Measurements from ENCODE around the gene CCDC51.

CCDC51 gene

GRCh38 chr3:48435774-48436476 is 4.0 kb downstream of the CCDC51 start:
- no peak overlapping the region for H3K27ac ChIP-seq (ENCODE audit: low read depth, low read length)
- H3K4me1 ChIP-seq (ENCODE audit: control insufficient read depth in 5 of 5, insufficient read depth in 5 of 5, low read length in 5 of 5), result peaks cover 9 to 38% (median 33%) of the 10 kb centered on the region in 5 donors
- no peak overlapping the region for H3K9ac ChIP-seq (ENCODE audit: low read length in 5 of 5)
- peaks cover 0 to 27% (median 16%) of the 10 kb centered on the region in 5 donors for H3K36me3 ChIP-seq (ENCODE audit: control insufficient read depth in 5 of 5, insufficient read depth in 5 of 5, low read length in 5 of 5)
- H3K4me3 ChIP-seq (ENCODE audit: low read depth in 1 of 5, low read length in 5 of 5), result no peak overlapping the region
- H3K9me3 ChIP-seq (ENCODE audit: control insufficient read depth in 5 of 5, low read length in 5 of 5), result no peaks in the 10 kb centered on the region
- no peaks in the 10 kb centered on the region for H3K27me3 ChIP-seq (ENCODE audit: control insufficient read depth in 5 of 5, insufficient read depth in 4 of 5, low read length in 5 of 5)

DNA sequence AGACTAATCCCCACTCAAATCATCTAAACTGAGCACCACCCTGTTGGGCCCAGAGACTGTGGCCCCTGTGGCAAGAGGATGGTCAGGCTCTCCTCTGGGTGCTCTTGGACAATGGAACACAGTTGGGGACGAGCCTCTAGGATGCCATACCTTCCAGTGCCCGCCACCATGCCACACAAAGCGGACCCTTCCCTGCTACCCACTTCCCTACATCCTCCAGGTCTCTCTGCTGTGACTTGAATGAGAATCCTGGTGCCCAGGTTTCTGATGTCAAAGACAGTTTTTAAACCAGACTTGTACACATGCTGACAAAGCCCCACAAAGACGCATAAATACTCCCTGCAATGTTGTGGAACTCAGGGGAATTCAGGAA is 4.7 kb downstream of the CCDC51 start:
- Histone ChIP-seq H3K4me3 (ENCODE audit: low read depth in 1 of 5, low read length in 5 of 5) (no peak overlapping the region), H3K4me1 (ENCODE audit: control insufficient read depth in 5 of 5, insufficient read depth in 5 of 5, low read length in 5 of 5) (peaks cover 9 to 34% (median 30%) of the 10 kb centered on the region in 5 donors), H3K9me3 (ENCODE audit: control insufficient read depth in 5 of 5, low read length in 5 of 5) (no peaks in the 10 kb centered on the region), H3K9ac (ENCODE audit: low read length in 5 of 5) (no peak overlapping the region), H3K27me3 (ENCODE audit: control insufficient read depth in 5 of 5, insufficient read depth in 4 of 5, low read length in 5 of 5) (no peaks in the 10 kb centered on the region), H3K36me3 (ENCODE audit: control insufficient read depth in 5 of 5, insufficient read depth in 5 of 5, low read length in 5 of 5) (peaks cover 0 to 27% (median 16%) of the 10 kb centered on the region in 5 donors), H3K27ac (ENCODE audit: low read depth, low read length) (peak overlapping the region; percentile 1)

DNA sequence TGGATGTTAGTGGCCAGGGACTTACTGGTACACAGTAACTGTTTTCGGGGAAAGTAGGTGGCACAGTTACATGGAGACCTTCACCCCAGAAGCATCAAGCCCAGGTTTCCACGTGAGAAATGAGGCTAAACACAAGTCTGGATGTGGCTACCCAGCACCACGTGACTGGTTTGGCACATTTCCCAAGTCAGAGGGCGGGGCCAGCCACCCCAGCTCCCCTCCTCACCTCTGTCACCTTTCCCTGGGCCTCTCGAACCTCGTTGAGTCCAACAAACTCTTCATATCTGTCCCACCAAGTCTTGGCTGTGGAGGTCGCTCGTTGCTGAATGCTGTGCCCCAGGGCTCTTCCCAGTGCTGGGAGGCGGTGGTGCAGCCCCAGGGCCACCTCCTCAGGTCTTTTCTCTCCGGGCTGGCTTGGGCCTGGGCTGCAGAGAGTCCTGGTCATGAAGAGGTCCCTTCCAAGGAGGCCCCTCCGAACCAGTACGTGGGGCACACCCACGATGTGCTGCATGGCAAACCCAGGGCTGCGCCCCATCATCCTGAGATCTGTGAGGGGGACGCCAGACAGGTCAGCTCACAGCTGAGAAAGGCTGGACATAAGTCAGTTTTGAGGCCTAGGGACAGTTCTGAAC is 5.2 kb downstream of the CCDC51 start:
- H3K27me3 ChIP-seq (ENCODE audit: control insufficient read depth in 5 of 5, insufficient read depth in 4 of 5, low read length in 5 of 5), result no peaks in the 10 kb centered on the region
- peaks cover 0 to 27% (median 16%) of the 10 kb centered on the region in 5 donors for H3K36me3 ChIP-seq (ENCODE audit: control insufficient read depth in 5 of 5, insufficient read depth in 5 of 5, low read length in 5 of 5)
- peaks cover 9 to 38% (median 33%) of the 10 kb centered on the region in 5 donors for H3K4me1 ChIP-seq (ENCODE audit: control insufficient read depth in 5 of 5, insufficient read depth in 5 of 5, low read length in 5 of 5)
- no peaks in the 10 kb centered on the region for H3K9me3 ChIP-seq (ENCODE audit: control insufficient read depth in 5 of 5, low read length in 5 of 5)
- no peak overlapping the region for H3K27ac ChIP-seq (ENCODE audit: low read depth, low read length)
- H3K4me3 ChIP-seq (ENCODE audit: low read depth in 1 of 5, low read length in 5 of 5), result no peak overlapping the region
- peak overlapping the region in 1 of 5 donors; percentile 56 for H3K9ac ChIP-seq (ENCODE audit: low read length in 5 of 5)

GRCh38 chr3:48433472-48434118 is 6.3 kb downstream of the CCDC51 start:
- peaks cover 0 to 27% (median 16%) of the 10 kb centered on the region in 5 donors for H3K36me3 ChIP-seq (ENCODE audit: control insufficient read depth in 5 of 5, insufficient read depth in 5 of 5, low read length in 5 of 5)
- peak overlapping the region in 1 of 5 donors; percentile 27 for H3K4me3 ChIP-seq (ENCODE audit: low read depth in 1 of 5, low read length in 5 of 5)
- H3K27me3 ChIP-seq (ENCODE audit: control insufficient read depth in 5 of 5, insufficient read depth in 4 of 5, low read length in 5 of 5), result no peaks in the 10 kb centered on the region
- H3K4me1 ChIP-seq (ENCODE audit: control insufficient read depth in 5 of 5, insufficient read depth in 5 of 5, low read length in 5 of 5), result peaks cover 9 to 32% (median 29%) of the 10 kb centered on the region in 5 donors
- no peaks in the 10 kb centered on the region for H3K9me3 ChIP-seq (ENCODE audit: control insufficient read depth in 5 of 5, low read length in 5 of 5)
- H3K9ac ChIP-seq (ENCODE audit: low read length in 5 of 5), result peak overlapping the region in 2 of 5 donors; percentile 17 to 31
- H3K27ac ChIP-seq (ENCODE audit: low read depth, low read length), result no peak overlapping the region

GRCh38 chr3:48432411-48433371 is 7.2 kb downstream of the CCDC51 start:
- Histone ChIP-seq H3K27ac (ENCODE audit: low read depth, low read length) (no peak overlapping the region), H3K36me3 (ENCODE audit: control insufficient read depth in 5 of 5, insufficient read depth in 5 of 5, low read length in 5 of 5) (peaks cover 0 to 27% (median 16%) of the 10 kb centered on the region in 5 donors), H3K9me3 (ENCODE audit: control insufficient read depth in 5 of 5, low read length in 5 of 5) (no peaks in the 10 kb centered on the region), H3K4me1 (ENCODE audit: control insufficient read depth in 5 of 5, insufficient read depth in 5 of 5, low read length in 5 of 5) (peaks cover 9 to 41% (median 38%) of the 10 kb centered on the region in 5 donors), H3K4me3 (ENCODE audit: low read depth in 1 of 5, low read length in 5 of 5) (no peak overlapping the region), H3K9ac (ENCODE audit: low read length in 5 of 5) (no peak overlapping the region), H3K27me3 (ENCODE audit: control insufficient read depth in 5 of 5, insufficient read depth in 4 of 5, low read length in 5 of 5) (no peaks in the 10 kb centered on the region)

DNA sequence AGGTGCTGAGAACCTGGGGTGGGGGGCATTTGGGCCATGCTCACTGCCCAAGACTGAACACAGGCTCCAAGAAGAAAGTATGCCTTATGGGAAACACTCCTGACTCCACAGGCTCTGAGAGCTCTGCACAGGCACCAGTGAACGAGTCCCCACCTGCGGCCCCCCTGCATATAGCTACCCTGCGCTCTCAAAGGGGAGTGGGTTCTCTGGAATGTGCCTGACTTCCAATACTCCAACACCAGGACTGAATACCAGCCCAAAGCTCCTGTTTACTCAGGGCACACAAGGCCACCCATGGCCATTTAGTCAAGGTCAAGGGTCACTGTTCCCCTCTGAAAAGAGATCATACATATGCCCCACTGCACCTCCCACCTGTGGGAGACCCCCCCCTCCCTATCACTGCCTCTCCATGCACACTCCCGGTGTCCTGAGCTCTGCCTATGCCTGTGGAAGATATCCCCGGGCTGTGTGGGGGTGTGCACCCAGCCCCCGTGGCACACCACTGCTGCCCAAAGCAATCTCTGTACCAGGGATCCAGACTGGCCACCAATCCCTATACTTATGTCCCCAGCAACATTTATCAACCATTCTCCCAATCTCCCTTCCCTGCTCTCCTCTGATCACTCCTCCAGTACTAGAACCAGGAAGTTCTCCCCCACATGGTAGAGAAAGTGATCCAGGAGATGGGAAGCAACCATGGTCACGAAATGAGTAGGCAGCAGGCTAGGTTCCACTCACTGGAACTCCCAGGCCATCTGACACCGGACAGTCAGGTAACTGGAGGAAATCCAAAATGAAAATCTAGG is 8.5 kb downstream of the CCDC51 start:
- H3K4me1 ChIP-seq (ENCODE audit: control insufficient read depth in 5 of 5, insufficient read depth in 5 of 5, low read length in 5 of 5), result peaks cover 14 to 54% (median 51%) of the 10 kb centered on the region in 5 donors
- H3K4me3 ChIP-seq (ENCODE audit: low read depth in 1 of 5, low read length in 5 of 5), result no peak overlapping the region
- H3K27ac ChIP-seq (ENCODE audit: low read depth, low read length), result no peak overlapping the region
- no peak overlapping the region for H3K9ac ChIP-seq (ENCODE audit: low read length in 5 of 5)
- no peaks in the 10 kb centered on the region for H3K27me3 ChIP-seq (ENCODE audit: control insufficient read depth in 5 of 5, insufficient read depth in 4 of 5, low read length in 5 of 5)
- no peaks in the 10 kb centered on the region for H3K9me3 ChIP-seq (ENCODE audit: control insufficient read depth in 5 of 5, low read length in 5 of 5)
- peaks cover 0 to 27% (median 16%) of the 10 kb centered on the region in 5 donors for H3K36me3 ChIP-seq (ENCODE audit: control insufficient read depth in 5 of 5, insufficient read depth in 5 of 5, low read length in 5 of 5)

GRCh38 chr3:48430708-48431101 is 9.2 kb downstream of the CCDC51 start:
- peaks cover 13 to 56% (median 52%) of the 10 kb centered on the region in 5 donors for H3K4me1 ChIP-seq (ENCODE audit: control insufficient read depth in 5 of 5, insufficient read depth in 5 of 5, low read length in 5 of 5)
- H3K4me3 ChIP-seq (ENCODE audit: low read depth in 1 of 5, low read length in 5 of 5), result no peak overlapping the region
- H3K27me3 ChIP-seq (ENCODE audit: control insufficient read depth in 5 of 5, insufficient read depth in 4 of 5, low read length in 5 of 5), result no peaks in the 10 kb centered on the region
- H3K27ac ChIP-seq (ENCODE audit: low read depth, low read length), result no peak overlapping the region
- no peak overlapping the region for H3K9ac ChIP-seq (ENCODE audit: low read length in 5 of 5)
- peaks cover 0 to 27% (median 16%) of the 10 kb centered on the region in 5 donors for H3K36me3 ChIP-seq (ENCODE audit: control insufficient read depth in 5 of 5, insufficient read depth in 5 of 5, low read length in 5 of 5)
- no peaks in the 10 kb centered on the region for H3K9me3 ChIP-seq (ENCODE audit: control insufficient read depth in 5 of 5, low read length in 5 of 5)

GRCh38 chr3:48429960-48430707 is 9.8 kb downstream of the CCDC51 start, which contains the start of gene PLXNB1:
TSS of gene PLXNB1 (minus strand) at chr3:48430086. CDS start at chr3:48424611, 5,475 bp downstream.
- H3K9ac ChIP-seq (ENCODE audit: low read length in 5 of 5), result peak within 1 kb of the TSS in 3 of 5 donors; percentile 68 to 72 (median 68)
- peaks cover 0 to 27% (median 16%) of the 10 kb centered on the region in 5 donors for H3K36me3 ChIP-seq (ENCODE audit: control insufficient read depth in 5 of 5, insufficient read depth in 5 of 5, low read length in 5 of 5)
- H3K4me1 ChIP-seq (ENCODE audit: control insufficient read depth in 5 of 5, insufficient read depth in 5 of 5, low read length in 5 of 5), result peaks cover 12 to 62% (median 58%) of the 10 kb centered on the region in 5 donors
- no peaks in the 10 kb centered on the region for H3K9me3 ChIP-seq (ENCODE audit: control insufficient read depth in 5 of 5, low read length in 5 of 5)
- peak within 1 kb of the TSS; percentile 33 to 80 (median 65) for H3K4me3 ChIP-seq (ENCODE audit: low read depth in 1 of 5, low read length in 5 of 5)
- H3K27me3 ChIP-seq (ENCODE audit: control insufficient read depth in 5 of 5, insufficient read depth in 4 of 5, low read length in 5 of 5), result no peaks in the 10 kb centered on the region
- peak within 1 kb of the TSS; percentile 10 for H3K27ac ChIP-seq (ENCODE audit: low read depth, low read length)
